B cell (primary cell): ENCODE data around the gene CAMTA1. TPM values are rescaled to one million over a fixed set of nuclear protein-coding genes. Genes with fewer than 3 reads are reported as not detected.

Source experiments
- ATAC-seq: fragments of 200-7000 bp; cut with Tn5 transposase; one replicate; pipeline ENCODE4 v1.10.0; 2021; ENCODE audit warnings: low read depth, mild to moderate bottlenecking, moderate number of reproducible peaks, moderate library complexity
- CTCF ChIA-PET: fragments of 350-600 bp; sonication (Branson Sonifier 250); formaldehyde crosslinking; loops from one replicate; lab custom pipeline; 2021; ENCODE audit warnings: antibody characterized with exemption, inconsistent platforms; lab: Charles Lee
- POLR2A ChIA-PET: fragments of 350-600 bp; sonication (Branson Sonifier 250); formaldehyde crosslinking; loops from one replicate; lab custom pipeline; 2021; ENCODE audit warnings: antibody characterized with exemption; lab: Charles Lee
- DNase-seq: peaks from one replicate; pipeline ENCODE4 v3.0.0; 2013
- H2AFZ ChIP-seq: 2 replicates; pipeline ENCODE4 v1.6.1; 2012; ENCODE audit warnings: mild to moderate bottlenecking, low read depth, low read length; ENCODE audit not compliant: insufficient read depth, poor library complexity, severe bottlenecking
- H3K27ac ChIP-seq, 2 donors: 1 replicate in 1 of 2; 2 replicates in 1 of 2; pipeline ENCODE4 v1.5.1; 2012 to 2013; ENCODE audit warnings: low read length in 2 of 2, mild to moderate bottlenecking in 2 of 2, moderate library complexity in 1 of 2
- H3K27me3 ChIP-seq, 4 experiments: fragments of 200-600 bp in 1 of 4; sonication (generic) in 1 of 4; replicated peaks in 1 of 4; 1 replicate in 2 of 4; 2 replicates in 2 of 4; pipeline versions ENCODE4 v1.6.1 to v1.7.0; 2013 to 2016; ENCODE audit warnings: low read length in 3 of 4, mild to moderate bottlenecking in 2 of 4, mixed read lengths in 1 of 4, moderate library complexity in 1 of 4; ENCODE audit not compliant: insufficient read depth in 4 of 4, control insufficient read depth in 3 of 4; ENCODE audit errors: control extremely low read depth in 1 of 4
- H3K36me3 ChIP-seq, 2 experiments: replicated peaks in 1 of 2; 1 replicate in 1 of 2; 2 replicates in 1 of 2; pipeline versions ENCODE4 v1.6.1 to v1.7.1; 2013; ENCODE audit warnings: low read length in 1 of 2; ENCODE audit not compliant: insufficient read depth in 2 of 2, control insufficient read depth in 1 of 2; ENCODE audit errors: control extremely low read depth in 1 of 2, extremely low read depth in 1 of 2
- H3K4me1 ChIP-seq, 2 donors: fragments of 200-600 bp in 1 of 2; sonication (generic) in 1 of 2; 1 replicate in 1 of 2; 2 replicates in 1 of 2; pipeline versions ENCODE4 v1.5.1 to v1.6.1; 2013 to 2017; ENCODE audit warnings: low read length in 2 of 2; ENCODE audit not compliant: control insufficient read depth in 2 of 2, insufficient read depth in 2 of 2
- H3K4me2 ChIP-seq: replicated peaks from 2 replicates; pipeline ENCODE3; 2012; ENCODE audit warnings: mild to moderate bottlenecking, low read depth, low read length; ENCODE audit not compliant: poor library complexity, severe bottlenecking
- H3K4me3 ChIP-seq, 5 experiments: fragments of 200-600 bp in 1 of 5; sonication (generic) in 1 of 5; 1 replicate in 3 of 5; 2 replicates in 2 of 5; pipeline versions ENCODE4 v1.5.1 to v1.7.0; 2011 to 2016; ENCODE audit warnings: low read length in 4 of 5, mild to moderate bottlenecking in 4 of 5, low read depth in 2 of 5, control low read depth in 1 of 5, moderate library complexity in 1 of 5; ENCODE audit not compliant: insufficient read depth in 1 of 5; ENCODE audit errors: control extremely low read depth in 1 of 5, extremely low read depth in 1 of 5
- H3K79me2 ChIP-seq: fragments of 200-600 bp; sonication (generic); one replicate; pipeline ENCODE4 v1.6.0; 2016; ENCODE audit warnings: low read length; ENCODE audit not compliant: control insufficient read depth, insufficient read depth
- H3K9ac ChIP-seq: fragments of 200-600 bp; sonication (generic); 2 replicates; pipeline ENCODE4 v1.6.1; 2017; ENCODE audit warnings: mild to moderate bottlenecking, low read length, moderate library complexity
- H3K9me3 ChIP-seq, 3 donors: one replicate each; pipeline versions ENCODE4 v1.6.1 to v1.7.1; 2013; ENCODE audit warnings: low read length in 2 of 3; ENCODE audit not compliant: control insufficient read depth in 2 of 3, insufficient read depth in 1 of 3; ENCODE audit errors: control extremely low read depth in 1 of 3
- H4K20me1 ChIP-seq: 2 replicates; pipeline ENCODE4 v1.6.0; 2012; ENCODE audit warnings: mild to moderate bottlenecking, low read length; ENCODE audit not compliant: insufficient read depth, control insufficient read depth, poor library complexity, severe bottlenecking
- H3K27ac Mint-ChIP-seq: one replicate; pipeline ENCODE4 v1.8.0; 2021; ENCODE audit warnings: mixed read lengths
- H3K27me3 Mint-ChIP-seq: one replicate; pipeline ENCODE4 v1.8.0; 2021; ENCODE audit warnings: mixed read lengths
- H3K4me1 Mint-ChIP-seq: one replicate; pipeline ENCODE4 v1.8.0; 2021; ENCODE audit warnings: mixed read lengths
- H3K4me3 Mint-ChIP-seq: one replicate; pipeline ENCODE4 v1.8.0; 2021; ENCODE audit warnings: mixed read lengths
- H3K9me3 Mint-ChIP-seq: one replicate; pipeline ENCODE4 v1.8.0; 2022; ENCODE audit warnings: mixed read lengths; ENCODE audit not compliant: insufficient read depth
- CTCF ChIP-seq: fragments of 200-600 bp; IDR thresholded peaks from one replicate; pipeline ENCODE4 v1.8.0; 2022; ENCODE audit warnings: antibody characterized with exemption, mild to moderate bottlenecking
- EZH2 ChIP-seq: IDR thresholded peaks from 2 replicates; pipeline ENCODE4 v1.6.1; 2012; ENCODE audit warnings: borderline replicate concordance, low read depth, mild to moderate bottlenecking, moderate library complexity, low read length; ENCODE audit not compliant: insufficient read depth, poor library complexity, severe bottlenecking
- WGBS: methylation state at CpG from one replicate; pipeline ENCODE4 v1.1.5; 2013; ENCODE audit warnings: missing lambda C conversion rate; ENCODE audit not compliant: insufficient coverage; 5-methylcytosine and 5-hydroxymethylcytosine counted together
- intact Hi-C: fragments of 100-400 bp; cut with micrococcal nuclease; formaldehyde crosslinking; loops from one replicate; pipeline ENCODE4 v1.10.0; 2022
- polyA plus RNA-seq: library from polyadenylated mRNA; depleted of rRNA; stranded (reverse); fragments of >200 nt; gene quantifications from 2 replicates; pipeline ENCODE4 v1.2.3, GENCODE V29; 2012
- total RNA-seq, 2 donors: library from RNA; stranded (reverse); fragments of 120-200 nt in 1 of 2; gene quantifications; 1 replicate in 1 of 2; 2 replicates in 1 of 2; pipeline versions ENCODE4 v1.2.3 to v1.2.4, GENCODE V29; 2013 to 2022

The CAMTA1 gene
- total and polyA plus RNA-seq, 2 donors (not counting 1 experiment from before 2014, with no cell fraction given) = 42.2 to 45.7 TPM

DNA sequence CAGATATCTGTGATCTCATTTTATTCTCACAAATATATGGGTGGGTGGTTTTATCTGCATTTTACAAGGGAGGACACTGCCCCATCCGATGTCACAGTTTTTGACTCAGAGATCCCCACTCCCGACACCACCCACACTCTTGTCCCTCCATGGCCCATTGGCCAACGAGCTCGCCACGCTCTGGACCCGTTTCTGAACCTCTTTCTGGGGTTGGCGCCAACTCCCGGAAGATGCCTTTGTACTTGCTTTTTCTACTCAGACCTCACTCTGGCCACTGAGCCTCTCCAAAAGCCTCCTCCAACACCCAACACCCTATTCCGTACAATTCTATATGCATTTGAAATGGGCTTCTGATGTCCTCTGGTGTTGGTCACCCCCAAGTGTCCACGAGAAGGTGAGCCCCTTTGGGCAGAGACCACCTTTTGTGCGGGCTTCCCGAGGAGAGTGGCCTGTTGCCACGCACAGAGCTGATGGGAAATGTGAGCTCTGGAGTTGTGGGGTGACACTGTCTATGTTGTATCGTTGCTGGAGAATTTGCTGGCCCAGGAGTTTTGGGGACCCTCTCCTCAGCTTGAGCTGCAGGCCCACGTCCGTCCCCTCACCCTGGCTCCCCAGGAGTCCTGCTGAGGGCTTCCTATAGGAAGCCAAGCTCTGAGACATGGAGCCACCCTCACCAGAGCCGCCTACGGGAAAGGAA lies 618.9 kb downstream of the CAMTA1 start:
- Mint-ChIP-seq H3K9me3 (peaks cover under 1% of the 10 kb centered on the region), H3K4me1 (no peaks in the 10 kb centered on the region), H3K4me3 (no peak overlapping the region), H3K27me3 (peaks cover 10% of the 10 kb centered on the region), H3K27ac (no peak overlapping the region)
- no peaks in the 10 kb centered on the region for H4K20me1 ChIP-seq
- H3K4me2 ChIP-seq = no peak overlapping the region
- no peak for ATAC-seq
- DNase-seq = no peak
- TF ChIP-seq EZH2 = no peak
- no peak for TF ChIP-seq CTCF
- ChIA-PET POLR2A (no interaction called here), CTCF (no interaction called here)
- peaks cover 0 to 4% (median 0%) of the 10 kb centered on the region in 4 experiments for H3K27me3 ChIP-seq
- WGBS = 87% methylated on average over 17 of the region's 18 CpGs
- no peaks in the 10 kb centered on the region for H3K4me1 ChIP-seq
- H3K36me3 ChIP-seq = no peaks in the 10 kb centered on the region
- intact Hi-C loops = no loop called here
- peaks cover 0 to 4% (median 0%) of the 10 kb centered on the region in 3 donors for H3K9me3 ChIP-seq
- no peak overlapping the region for H3K9ac ChIP-seq
- no peak overlapping the region for H2AFZ ChIP-seq
- no peak overlapping the region for H3K4me3 ChIP-seq
- no peaks in the 10 kb centered on the region for H3K79me2 ChIP-seq
- H3K27ac ChIP-seq = no peak overlapping the region

DNA sequence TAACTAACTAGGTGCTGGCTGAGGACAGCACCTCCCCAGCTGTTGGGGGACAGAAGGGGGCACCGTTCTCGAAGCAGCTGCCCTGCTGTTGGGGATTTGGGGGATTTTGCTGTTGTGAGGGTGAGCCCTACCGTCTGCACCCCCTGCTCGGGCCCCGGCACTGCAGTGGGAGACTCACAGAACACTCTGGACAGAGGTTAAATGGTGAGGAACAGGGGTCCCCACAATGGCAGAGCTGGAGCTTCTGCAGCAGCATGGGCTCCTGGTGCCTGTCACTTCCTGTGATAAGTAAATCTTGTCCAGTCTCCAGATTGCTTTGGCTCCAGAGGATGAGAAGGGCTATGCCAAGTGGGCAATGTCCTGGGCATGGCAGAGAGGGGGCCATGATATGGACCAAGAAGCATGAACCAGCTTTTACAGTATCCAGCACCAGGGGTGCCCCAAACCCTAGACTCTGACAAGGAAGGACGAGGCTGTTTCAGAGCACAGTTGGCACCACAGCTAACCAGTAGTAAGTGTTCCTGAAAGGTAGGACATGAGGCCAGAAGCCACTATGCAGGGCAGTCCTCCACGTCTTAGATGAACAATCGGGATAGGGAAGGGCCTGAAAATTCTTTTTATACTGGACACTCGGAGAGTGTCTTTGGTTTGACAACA lies 620.7 kb downstream of the CAMTA1 start:
- CTCF ChIA-PET = no interaction called here
- intact Hi-C loops = no loop called here
- no peak for DNase-seq
- Histone ChIP-seq H3K27me3 (peaks cover 0 to 4% (median 0%) of the 10 kb centered on the region in 4 experiments), H3K9me3 (no peaks in the 10 kb centered on the region), H4K20me1 (no peaks in the 10 kb centered on the region), H3K36me3 (no peaks in the 10 kb centered on the region), H3K4me3 (no peak overlapping the region), H3K27ac (no peak overlapping the region), H3K4me1 (no peaks in the 10 kb centered on the region), H3K4me2 (no peak overlapping the region), H2AFZ (no peak overlapping the region), H3K79me2 (no peaks in the 10 kb centered on the region), H3K9ac (no peak overlapping the region)
- peaks cover 10% of the 10 kb centered on the region for H3K27me3 Mint-ChIP-seq
- H3K4me3 Mint-ChIP-seq = no peak overlapping the region
- POLR2A ChIA-PET = no interaction called here
- H3K4me1 Mint-ChIP-seq = no peaks in the 10 kb centered on the region
- no peak for TF ChIP-seq EZH2
- no peak for TF ChIP-seq CTCF
- no peak for ATAC-seq
- H3K27ac Mint-ChIP-seq = no peak overlapping the region
- WGBS = 89% methylated on average over 9 of the region's 9 CpGs
- H3K9me3 Mint-ChIP-seq = no peaks in the 10 kb centered on the region
